Esophagus muscularis mucosa (tissue), 4 donors: ENCODE measurements around the gene INO80D. TPM values are rescaled to one million over a fixed set of nuclear protein-coding genes. Genes with fewer than 3 reads are reported as not detected.

Source experiments
- DNase-seq: peaks from one replicate; pipeline ENCODE4 v3.0.0-alpha.2; 2017; ENCODE audit errors: extremely low spot score
- H3K27ac ChIP-seq, 4 donors: fragments of 200-600 bp; sonication (generic); replicated peaks in 1 of 4; 1 replicate in 3 of 4; 2 replicates in 1 of 4; pipeline ENCODE4 v1.5.1; 2016 to 2019; ENCODE audit warnings: mild to moderate bottlenecking in 1 of 4
- H3K27me3 ChIP-seq, 4 donors: fragments of 200-600 bp; sonication (generic); one replicate each; pipeline versions ENCODE4 v1.5.1 to v1.6.0; 2016 to 2019
- H3K36me3 ChIP-seq, 4 donors: fragments of 200-600 bp; sonication (generic); one replicate each; pipeline ENCODE4 v1.5.1; 2016 to 2019
- H3K4me1 ChIP-seq, 4 donors: fragments of 200-600 bp; sonication (generic); one replicate each; pipeline ENCODE4 v1.5.1; 2016 to 2019
- H3K4me3 ChIP-seq, 4 donors: fragments of 200-600 bp; sonication (generic); 1 replicate in 2 of 4; 2 replicates in 2 of 4; pipeline ENCODE4 v1.5.1; 2016 to 2019; ENCODE audit warnings: mild to moderate bottlenecking in 4 of 4, moderate library complexity in 1 of 4
- H3K9me3 ChIP-seq, 4 donors: fragments of 200-600 bp; sonication (generic); 1 replicate in 3 of 4; 2 replicates in 1 of 4; pipeline ENCODE4 v1.5.1; 2016 to 2019
- CTCF ChIP-seq, 3 experiments: fragments of 200-600 bp in 2 of 3; fragments of 450-650 bp in 1 of 3; sonication (generic) in 2 of 3; IDR thresholded peaks; one replicate each; pipeline ENCODE4 v1.5.1; 2017 to 2019; ENCODE audit warnings: antibody characterized with exemption in 3 of 3, mild to moderate bottlenecking in 2 of 3, moderate library complexity in 1 of 3
- EP300 ChIP-seq: sonication (generic); formaldehyde crosslinking; IDR thresholded peaks from one replicate; pipeline ENCODE4 v1.6.1; 2017; ENCODE audit warnings: antibody characterized with exemption
- POLR2A ChIP-seq: fragments of 450-650 bp; IDR thresholded peaks from one replicate; pipeline ENCODE4 v1.6.1; 2017; ENCODE audit warnings: antibody characterized with exemption, moderate library complexity, mild to moderate bottlenecking, low read depth
- POLR2AphosphoS5 ChIP-seq, 2 donors: sonication (generic); formaldehyde crosslinking; IDR thresholded peaks; one replicate each; pipeline ENCODE4 v1.6.1; 2017; ENCODE audit warnings: antibody characterized with exemption in 2 of 2
- WGBS: methylation state at CpG from one replicate; pipeline ENCODE4 v1.1.5; 2018; 5-methylcytosine and 5-hydroxymethylcytosine counted together
- intact Hi-C: fragments of 100-400 bp; cut with DNase I; formaldehyde crosslinking; loops from one replicate; pipeline ENCODE4 v1.15.1; 2023
- total RNA-seq, 4 donors: library from RNA; depleted of rRNA; stranded (reverse); fragments of >200 nt; gene quantifications; one replicate each; pipeline versions ENCODE4 v1.1.0 to v1.2.1, GENCODE V29; 2016

INO80D gene
- total RNA-seq, 4 donors from 2014 or later = 11.1 to 19.9 (median 16.2) TPM

GRCh38 chr2:206002440-206002839 lies 83.5 kb downstream of the INO80D start:
- Histone ChIP-seq H3K27ac (no peak overlapping the region), H3K27me3 (no peaks in the 10 kb centered on the region), H3K36me3 (peaks cover 36 to 52% (median 47%) of the 10 kb centered on the region in 4 donors), H3K9me3 (no peaks in the 10 kb centered on the region), H3K4me3 (no peak overlapping the region), H3K4me1 (no peaks in the 10 kb centered on the region)
- DNase-seq = no peak
- TF ChIP-seq POLR2A (no peak), POLR2AphosphoS5 (IDR thresholded peaks at IDR 0.05) (no peak), CTCF (IDR thresholded peaks at IDR 0.05) (no peak), EP300 (no peak)
- intact Hi-C loops = no loop called here
- 57% methylated on average over 1 of the region's 1 CpG for WGBS

GRCh38 chr2:206001912-206002311 lies 84.1 kb downstream of the INO80D start:
- Histone ChIP-seq H3K4me1 (no peaks in the 10 kb centered on the region), H3K9me3 (no peaks in the 10 kb centered on the region), H3K36me3 (peaks cover 30 to 46% (median 42%) of the 10 kb centered on the region in 4 donors), H3K4me3 (no peak overlapping the region), H3K27ac (no peak overlapping the region), H3K27me3 (no peaks in the 10 kb centered on the region)
- no peak for DNase-seq
- intact Hi-C loops = no loop called here
- 77% methylated on average over 5 of the region's 5 CpGs for WGBS
- no peak for TF ChIP-seq CTCF (IDR thresholded peaks at IDR 0.05)
- no peak for TF ChIP-seq POLR2A
- no peak for TF ChIP-seq EP300
- no peak for TF ChIP-seq POLR2AphosphoS5 (IDR thresholded peaks at IDR 0.05)

- Histone ChIP-seq H3K9me3 (no peaks in the 10 kb centered on the region), H3K27ac (no peak overlapping the region), H3K4me3 (no peak overlapping the region), H3K27me3 (no peaks in the 10 kb centered on the region), H3K36me3 (peaks cover 21 to 35% (median 32%) of the 10 kb centered on the region in 4 donors), H3K4me1 (no peaks in the 10 kb centered on the region)
- no peak for DNase-seq
- WGBS = 86% methylated on average over 1 of the region's 1 CpG
- intact Hi-C loops = no loop called here
- TF ChIP-seq POLR2AphosphoS5 (IDR thresholded peaks at IDR 0.05) (no peak), POLR2A (no peak), EP300 (no peak), CTCF (IDR thresholded peaks at IDR 0.05) (no peak)
Observed at GRCh38 chr2:206000776-206001175, 85.2 kb downstream of the INO80D start.

GRCh38 chr2:205998583-205998982 lies 87.4 kb downstream of the INO80D start:
- H3K4me3 ChIP-seq = no peak overlapping the region
- DNase-seq = no peak
- peaks cover 3 to 18% (median 11%) of the 10 kb centered on the region in 4 donors for H3K36me3 ChIP-seq
- no peak overlapping the region for H3K27ac ChIP-seq
- TF ChIP-seq POLR2AphosphoS5 (IDR thresholded peaks at IDR 0.05) (no peak), EP300 (no peak), POLR2A (no peak), CTCF (IDR thresholded peaks at IDR 0.05) (no peak)
- WGBS = 95% methylated on average over 2 of the region's 2 CpGs
- no peaks in the 10 kb centered on the region for H3K9me3 ChIP-seq
- H3K4me1 ChIP-seq = peaks cover 0 to 8% (median 3%) of the 10 kb centered on the region in 4 donors
- intact Hi-C loops = no loop called here
- no peaks in the 10 kb centered on the region for H3K27me3 ChIP-seq

- H3K4me1 ChIP-seq = peaks cover 0 to 8% (median 3%) of the 10 kb centered on the region in 4 donors
- intact Hi-C loops = no loop called here
- H3K27ac ChIP-seq = no peak overlapping the region
- TF ChIP-seq POLR2AphosphoS5 (IDR thresholded peaks at IDR 0.05) (no peak), EP300 (no peak)
- no peak overlapping the region for H3K4me3 ChIP-seq
- DNase-seq = no peak
- H3K9me3 ChIP-seq = no peaks in the 10 kb centered on the region
- H3K27me3 ChIP-seq = no peaks in the 10 kb centered on the region
- peaks cover 12 to 33% (median 21%) of the 10 kb centered on the region in 4 donors for H3K36me3 ChIP-seq
Observed at GRCh38 chr2:205996161-205996560, 89.8 kb downstream of the INO80D start.
